ENCODE data around the gene ARMC2.
A peak's percentile ranks its signal among the peaks of the same experiment; 100 is the strongest.

The ARMC2 gene

DNA sequence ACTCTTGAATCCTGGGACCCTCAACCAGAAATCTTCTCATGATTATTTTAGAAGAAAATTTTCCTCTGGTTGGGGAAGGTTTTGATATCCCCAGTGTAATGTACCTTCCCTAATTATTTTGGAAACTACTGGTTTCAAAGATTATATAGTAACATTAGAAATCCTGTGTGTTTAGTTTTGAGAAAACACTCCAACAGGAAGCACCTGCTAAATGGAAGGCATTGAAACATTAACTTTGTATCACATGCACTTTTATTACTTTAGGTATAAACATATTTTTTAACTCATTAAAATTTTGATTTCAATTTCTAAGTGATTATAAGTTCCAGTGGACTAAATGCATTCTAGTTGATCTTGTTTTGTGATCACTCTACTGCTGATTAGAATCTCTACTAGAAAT lies 137.1 kb downstream of the ARMC2 start:
- no peak for DNase-seq
- peaks cover 17% of the 10 kb centered on the region for H3K36me3 Mint-ChIP-seq (ENCODE audit: low read depth)
- H3K27ac Mint-ChIP-seq: no peak overlapping the region
- no peak overlapping the region for H3K4me3 Mint-ChIP-seq
- no peaks in the 10 kb centered on the region for H3K27me3 Mint-ChIP-seq
- H3K4me1 Mint-ChIP-seq: no peaks in the 10 kb centered on the region
- no peak for ATAC-seq
- H3K9me3 Mint-ChIP-seq: peaks cover 20% of the 10 kb centered on the region

DNA sequence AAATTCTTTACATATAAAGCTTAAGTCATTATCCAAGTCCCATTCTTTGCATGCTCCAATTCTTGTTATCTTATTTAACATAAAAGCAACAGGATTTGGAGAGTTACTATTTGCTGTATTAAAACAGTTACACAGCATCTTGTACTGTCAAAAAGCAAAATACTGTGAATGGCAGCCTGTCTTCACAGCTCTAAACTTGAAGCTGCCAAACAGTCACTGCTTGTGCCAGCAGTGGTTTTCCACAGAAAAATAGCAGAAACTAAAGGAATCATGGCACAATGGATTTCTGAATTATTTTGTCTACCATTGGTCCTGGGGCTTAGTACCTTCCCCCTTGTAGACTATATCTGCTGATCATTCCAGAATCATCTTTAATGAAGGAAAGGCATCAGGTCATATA lies 138.9 kb downstream of the ARMC2 start:
- H3K27ac Mint-ChIP-seq: no peak overlapping the region
- no peak for ATAC-seq
- H3K36me3 Mint-ChIP-seq (ENCODE audit: low read depth): peaks cover 19% of the 10 kb centered on the region

DNA sequence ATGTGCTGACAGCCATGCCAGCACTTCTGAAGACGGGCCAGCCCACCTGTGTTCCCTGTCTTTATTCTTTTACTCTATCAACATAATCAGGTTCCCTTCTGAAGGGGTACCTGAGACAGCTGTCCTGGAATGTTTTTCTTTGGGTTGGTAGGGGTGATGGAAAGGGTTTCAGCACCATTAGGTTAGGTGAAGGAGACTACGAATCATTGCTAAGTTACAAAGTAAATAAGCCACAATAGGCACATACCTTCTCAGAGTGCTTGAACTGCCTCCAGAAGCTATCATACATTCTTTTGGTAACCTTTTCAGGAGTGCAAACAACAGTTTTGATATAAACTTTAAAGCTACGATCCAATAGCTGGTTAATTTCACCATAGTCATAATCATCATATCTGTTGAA lies 140.1 kb downstream of the ARMC2 start:
- no peak for DNase-seq
- peaks cover 21% of the 10 kb centered on the region for H3K36me3 Mint-ChIP-seq (ENCODE audit: low read depth)
- no peaks in the 10 kb centered on the region for H3K27me3 Mint-ChIP-seq
- H3K4me1 Mint-ChIP-seq: no peaks in the 10 kb centered on the region
- H3K27ac Mint-ChIP-seq: no peak overlapping the region
- ATAC-seq: no peak
- no peaks in the 10 kb centered on the region for H3K9me3 Mint-ChIP-seq
- no peak overlapping the region for H3K4me3 Mint-ChIP-seq

More for the DNA sequence above, 138.9 kb downstream of the ARMC2 start:
- no peaks in the 10 kb centered on the region for H3K4me1 Mint-ChIP-seq
- H3K27me3 Mint-ChIP-seq: no peaks in the 10 kb centered on the region
- no peak for DNase-seq
- H3K4me3 Mint-ChIP-seq: no peak overlapping the region
- peaks cover 7% of the 10 kb centered on the region for H3K9me3 Mint-ChIP-seq

DNA sequence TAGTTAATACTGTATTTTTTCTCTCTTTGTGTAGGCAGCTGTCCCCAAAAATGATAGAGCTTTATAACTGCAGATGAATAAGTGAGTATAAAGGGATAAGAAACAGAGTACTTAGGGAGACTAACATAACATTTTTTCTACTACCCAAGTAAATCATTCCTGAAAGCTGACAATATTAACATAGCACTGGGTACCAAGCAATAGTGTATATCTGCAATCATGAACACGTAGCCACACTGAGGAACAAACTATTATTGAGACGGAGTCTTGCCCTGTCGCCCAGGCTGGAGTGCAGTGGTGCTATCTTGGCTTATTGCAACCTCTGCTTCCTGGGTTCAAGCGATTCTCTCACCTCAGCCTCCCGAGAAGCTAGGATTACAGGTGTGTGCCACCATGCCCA lies 140.5 kb downstream of the ARMC2 start:
- no peak for ATAC-seq
- Mint-ChIP-seq H3K27me3 (no peaks in the 10 kb centered on the region), H3K4me3 (no peak overlapping the region), H3K4me1 (no peaks in the 10 kb centered on the region), H3K9me3 (no peaks in the 10 kb centered on the region), H3K36me3 (ENCODE audit: low read depth) (peaks cover 22% of the 10 kb centered on the region), H3K27ac (no peak overlapping the region)
- DNase-seq: no peak

DNA sequence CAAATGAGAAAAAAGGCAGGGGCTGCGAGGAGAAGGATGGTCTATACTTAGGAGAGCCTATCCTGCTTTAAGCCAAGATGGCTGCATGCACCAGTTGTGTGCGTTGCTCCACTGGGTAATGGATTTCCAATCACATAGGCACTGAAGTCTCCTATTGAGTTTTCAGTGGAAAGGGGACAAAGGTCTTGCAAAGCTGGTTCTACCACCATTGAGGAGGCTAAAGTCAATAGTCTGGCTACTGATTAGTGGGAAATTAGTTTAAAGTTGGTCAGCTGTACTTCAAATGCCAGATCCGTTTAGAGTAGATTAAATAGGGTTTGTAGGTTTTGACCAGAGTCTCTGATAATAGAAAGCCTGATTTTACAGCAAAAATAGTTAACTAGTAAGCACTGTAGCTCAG lies 141.5 kb downstream of the ARMC2 start:
- DNase-seq: no peak
- peaks cover 22% of the 10 kb centered on the region for H3K36me3 Mint-ChIP-seq (ENCODE audit: low read depth)
- H3K27ac Mint-ChIP-seq: no peak overlapping the region
- no peaks in the 10 kb centered on the region for H3K9me3 Mint-ChIP-seq
- no peaks in the 10 kb centered on the region for H3K4me1 Mint-ChIP-seq
- no peaks in the 10 kb centered on the region for H3K27me3 Mint-ChIP-seq
- no peak for ATAC-seq
- H3K4me3 Mint-ChIP-seq: no peak overlapping the region

DNA sequence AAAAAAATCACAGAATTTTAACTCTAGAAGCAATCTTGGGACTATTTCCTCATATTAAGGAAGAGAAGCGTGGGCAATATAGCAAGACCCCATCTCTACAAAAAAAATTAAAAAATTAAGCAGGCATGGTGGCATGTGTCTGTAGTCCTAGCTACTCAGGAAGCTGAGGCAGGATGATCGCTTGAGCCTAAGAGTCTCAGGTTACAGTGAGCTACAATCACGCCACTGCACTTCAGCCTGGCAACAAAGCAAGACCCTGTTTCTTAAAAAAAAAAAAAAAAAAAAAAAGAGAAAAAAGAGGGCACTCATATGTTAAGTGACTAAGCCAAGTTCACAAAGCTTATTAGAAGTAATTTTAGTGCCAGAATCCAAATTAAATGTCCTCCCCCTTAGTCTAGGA lies 145.7 kb downstream of the ARMC2 start:
- peaks cover 24% of the 10 kb centered on the region for H3K36me3 Mint-ChIP-seq (ENCODE audit: low read depth)
- H3K4me1 Mint-ChIP-seq: no peaks in the 10 kb centered on the region
- no peaks in the 10 kb centered on the region for H3K27me3 Mint-ChIP-seq
- H3K27ac Mint-ChIP-seq: no peak overlapping the region
- DNase-seq (no peak), ATAC-seq (no peak)
- no peak overlapping the region for H3K4me3 Mint-ChIP-seq
- no peaks in the 10 kb centered on the region for H3K9me3 Mint-ChIP-seq

DNA sequence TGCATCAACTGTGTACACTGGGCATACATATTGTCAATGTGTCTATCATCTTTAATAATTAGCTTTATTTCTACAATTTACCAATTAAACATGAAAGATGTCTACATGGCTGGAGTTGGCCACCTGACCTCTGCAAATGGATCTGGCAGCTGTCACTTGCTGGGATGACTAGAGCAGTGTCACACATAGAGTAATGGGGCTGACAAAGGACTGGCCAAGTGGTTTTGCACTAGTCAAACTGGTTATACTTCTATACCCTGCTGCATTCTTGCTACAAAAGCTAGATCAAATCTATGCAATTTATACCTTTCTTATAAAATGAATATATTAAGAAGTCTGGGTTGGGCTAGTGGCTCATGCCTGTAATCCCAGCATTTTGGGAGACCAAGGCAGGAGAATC lies 147.1 kb downstream of the ARMC2 start:
- Mint-ChIP-seq H3K27ac (no peak overlapping the region), H3K27me3 (no peaks in the 10 kb centered on the region), H3K4me1 (no peaks in the 10 kb centered on the region), H3K9me3 (no peaks in the 10 kb centered on the region), H3K4me3 (no peak overlapping the region), H3K36me3 (ENCODE audit: low read depth) (peaks cover 20% of the 10 kb centered on the region)
- DNase-seq: no peak
- no peak for ATAC-seq

DNA sequence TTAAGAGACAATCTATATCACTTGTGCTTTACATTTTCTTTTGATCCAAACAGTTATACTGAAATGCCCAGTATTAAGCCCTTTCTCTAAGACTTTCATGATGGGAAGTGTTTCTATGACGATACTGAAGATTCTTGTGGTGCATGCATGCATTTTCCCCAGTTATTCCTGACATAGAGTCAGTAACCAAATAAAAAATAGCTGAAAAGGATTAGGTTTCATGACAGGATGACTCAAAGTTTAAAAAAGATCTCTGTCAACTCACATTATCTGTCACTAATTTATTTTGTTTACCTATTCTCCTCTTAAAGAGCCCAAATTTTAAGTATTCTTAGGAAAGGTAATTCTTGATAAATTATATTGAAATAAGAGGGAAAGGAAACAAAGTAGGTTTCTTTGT lies 148.0 kb downstream of the ARMC2 start:
- H3K4me1 Mint-ChIP-seq: no peaks in the 10 kb centered on the region
- no peaks in the 10 kb centered on the region for H3K9me3 Mint-ChIP-seq
- H3K27me3 Mint-ChIP-seq: no peaks in the 10 kb centered on the region
- no peak overlapping the region for H3K4me3 Mint-ChIP-seq
- DNase-seq: no peak
- no peak overlapping the region for H3K27ac Mint-ChIP-seq
- H3K36me3 Mint-ChIP-seq (ENCODE audit: low read depth): peaks cover 17% of the 10 kb centered on the region
- ATAC-seq: no peak

DNA sequence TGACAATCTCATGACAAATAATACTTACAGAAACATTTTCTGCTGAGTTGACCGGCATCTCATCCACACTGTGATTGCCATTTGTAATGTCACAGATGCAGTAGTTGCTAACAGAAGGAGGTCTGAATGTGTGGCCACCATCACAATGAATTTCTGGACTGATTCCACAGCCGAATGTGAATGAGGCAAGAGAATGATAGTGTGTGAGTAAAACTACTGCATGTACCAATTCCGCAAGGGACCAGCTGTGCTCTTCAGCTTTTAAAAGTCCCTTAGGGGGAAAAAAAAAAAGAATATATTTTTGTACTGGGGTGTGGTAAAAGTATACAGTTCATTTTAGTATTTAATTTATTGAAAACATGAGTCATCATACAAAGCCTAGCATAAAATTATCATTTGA lies 150.3 kb downstream of the ARMC2 start:
- Mint-ChIP-seq H3K36me3 (ENCODE audit: low read depth) (peaks cover 5% of the 10 kb centered on the region), H3K27me3 (no peaks in the 10 kb centered on the region), H3K27ac (no peak overlapping the region), H3K9me3 (no peaks in the 10 kb centered on the region), H3K4me1 (peaks cover 8% of the 10 kb centered on the region), H3K4me3 (no peak overlapping the region)
- ATAC-seq: no peak
- DNase-seq: no peak

DNA sequence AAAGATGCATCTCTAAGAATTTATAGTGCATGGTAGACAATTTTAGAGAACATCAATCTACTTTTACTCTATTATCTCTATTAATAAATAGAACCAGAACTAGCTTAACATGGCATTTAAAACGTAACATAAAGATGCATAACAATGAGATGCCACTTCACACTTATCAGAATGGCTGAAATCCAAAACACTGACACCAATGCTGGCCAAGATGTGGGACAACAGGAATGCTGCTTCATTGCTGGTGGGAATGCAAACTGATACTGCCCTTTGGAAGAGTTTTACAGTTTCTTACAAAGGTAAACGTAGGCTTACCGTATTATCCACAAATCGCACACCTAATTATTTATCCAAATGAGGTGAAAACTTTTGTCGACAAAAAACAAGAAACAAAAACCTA lies 151.2 kb downstream of the ARMC2 start:
- peaks cover 13% of the 10 kb centered on the region for H3K4me1 Mint-ChIP-seq
- H3K36me3 Mint-ChIP-seq (ENCODE audit: low read depth): peaks cover 4% of the 10 kb centered on the region
- ATAC-seq: no peak
- H3K4me3 Mint-ChIP-seq: no peak overlapping the region
- no peak overlapping the region for H3K27ac Mint-ChIP-seq
- no peaks in the 10 kb centered on the region for H3K27me3 Mint-ChIP-seq
- no peak for DNase-seq
- H3K9me3 Mint-ChIP-seq: no peaks in the 10 kb centered on the region

DNA sequence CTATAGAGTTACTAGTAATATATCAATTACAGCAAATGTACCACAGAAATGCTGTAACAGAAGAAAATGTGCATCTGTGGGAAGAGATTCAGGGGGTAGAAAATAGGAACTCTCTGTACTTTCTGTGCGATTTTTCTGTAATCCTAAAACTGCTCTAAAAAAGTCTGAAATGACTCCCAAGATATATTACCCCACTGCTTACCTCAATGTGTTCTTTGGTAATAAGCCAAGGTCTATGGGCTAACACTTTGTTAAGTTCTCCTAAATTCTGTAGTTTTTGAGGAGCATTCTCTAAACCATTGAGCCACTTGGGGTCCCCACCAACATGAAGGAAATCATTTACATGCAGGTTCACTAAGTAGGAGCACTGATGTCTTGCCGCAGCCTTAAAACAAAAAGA lies 152.1 kb downstream of the ARMC2 start:
- ATAC-seq (no peak), DNase-seq (no peak)
- Mint-ChIP-seq H3K9me3 (no peaks in the 10 kb centered on the region), H3K27ac (no peak overlapping the region), H3K4me3 (no peak overlapping the region), H3K4me1 (peaks cover 22% of the 10 kb centered on the region), H3K36me3 (ENCODE audit: low read depth) (peaks cover 4% of the 10 kb centered on the region), H3K27me3 (no peaks in the 10 kb centered on the region)

DNA sequence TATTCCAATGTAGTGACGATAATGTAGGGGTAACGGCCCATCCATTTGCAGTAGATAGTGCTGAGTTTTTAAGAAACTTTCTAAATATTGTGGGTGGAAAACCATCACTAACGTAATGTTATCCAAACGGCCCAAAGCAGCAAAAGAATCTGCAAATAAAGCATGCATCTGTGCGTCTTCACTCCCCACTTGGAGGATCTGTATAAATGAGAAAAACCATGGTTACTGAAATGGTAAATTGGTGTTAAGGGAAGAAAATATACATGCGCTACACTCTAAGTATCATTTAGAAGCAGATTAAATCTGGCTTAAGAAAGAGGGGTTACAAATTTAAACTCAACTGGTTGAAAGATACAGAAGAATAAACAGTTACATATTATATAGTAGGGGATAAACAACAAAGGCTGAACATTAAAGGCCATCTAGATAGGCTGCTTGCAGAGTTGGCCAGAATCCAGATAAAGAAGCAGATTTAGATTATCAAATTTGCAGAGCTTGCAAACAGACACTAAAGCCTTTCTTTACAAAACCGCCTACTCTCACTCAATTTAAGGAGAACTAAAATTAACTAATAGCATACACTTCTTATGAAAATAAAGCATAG lies 153.2 kb downstream of the ARMC2 start:
- Mint-ChIP-seq H3K36me3 (ENCODE audit: low read depth) (peaks cover 4% of the 10 kb centered on the region), H3K27me3 (no peaks in the 10 kb centered on the region), H3K4me1 (peaks cover 27% of the 10 kb centered on the region), H3K27ac (no peak overlapping the region), H3K4me3 (no peak overlapping the region), H3K9me3 (no peaks in the 10 kb centered on the region)
- DNase-seq (no peak), ATAC-seq (no peak)

DNA sequence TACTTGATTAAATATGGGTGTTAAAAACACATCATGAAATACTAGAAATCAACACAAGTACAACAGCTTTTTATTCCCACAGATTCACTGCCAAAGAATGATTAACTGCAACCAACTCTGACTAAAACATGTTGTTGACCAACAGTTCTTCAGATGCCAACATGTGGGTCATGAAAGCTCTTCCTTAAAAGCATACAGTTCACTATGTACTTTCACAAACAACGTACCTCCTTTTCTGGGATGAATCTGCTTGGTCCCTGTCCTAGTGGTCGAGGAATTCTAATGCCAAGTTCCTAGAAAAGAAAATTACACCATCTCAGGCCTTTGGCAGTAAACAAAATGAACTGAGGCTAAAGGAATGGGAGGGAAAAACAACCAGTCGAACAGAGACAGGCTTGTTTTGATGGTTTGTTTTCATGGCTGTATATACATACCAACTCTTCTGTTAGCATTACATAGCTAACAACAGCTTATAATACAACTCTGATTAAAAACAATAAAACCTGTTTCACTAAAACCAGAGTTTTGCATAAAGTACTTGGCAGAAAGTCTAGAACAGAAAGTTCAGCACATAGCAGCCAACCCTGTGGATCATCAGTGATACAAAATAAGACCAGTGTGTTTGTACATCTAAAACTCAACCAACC lies 154.0 kb downstream of the ARMC2 start:
- DNase-seq (no peak), ATAC-seq (no peak)
- H3K4me1 Mint-ChIP-seq: peaks cover 35% of the 10 kb centered on the region
- no peaks in the 10 kb centered on the region for H3K9me3 Mint-ChIP-seq
- no peaks in the 10 kb centered on the region for H3K27me3 Mint-ChIP-seq
- H3K27ac Mint-ChIP-seq: no peak overlapping the region
- H3K36me3 Mint-ChIP-seq (ENCODE audit: low read depth): peaks cover 4% of the 10 kb centered on the region
- no peak overlapping the region for H3K4me3 Mint-ChIP-seq

DNA sequence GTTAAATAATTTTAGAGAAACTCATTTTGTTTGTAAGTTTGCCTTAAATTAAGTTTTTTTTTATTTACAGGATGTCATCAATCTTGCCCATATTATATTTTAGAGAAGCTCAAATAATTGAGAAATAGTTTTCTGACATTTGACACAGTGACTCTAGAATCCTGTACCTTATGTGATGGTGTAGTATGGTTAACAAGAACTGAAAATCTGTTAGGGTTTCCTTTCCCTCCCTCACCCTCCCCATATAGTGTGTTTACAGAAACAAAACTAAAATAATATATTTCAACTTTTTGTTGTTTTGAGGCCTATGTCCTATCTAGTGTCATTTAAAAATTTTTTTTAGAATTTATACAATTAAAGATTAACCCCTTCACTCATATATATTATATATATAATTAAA lies 154.7 kb downstream of the ARMC2 start:
- no peaks in the 10 kb centered on the region for H3K9me3 Mint-ChIP-seq
- H3K4me1 Mint-ChIP-seq: peaks cover 41% of the 10 kb centered on the region
- no peak overlapping the region for H3K4me3 Mint-ChIP-seq
- ATAC-seq (no peak), DNase-seq (no peak)
- no peak overlapping the region for H3K27ac Mint-ChIP-seq
- H3K36me3 Mint-ChIP-seq (ENCODE audit: low read depth): peaks cover 4% of the 10 kb centered on the region
- H3K27me3 Mint-ChIP-seq: no peaks in the 10 kb centered on the region

DNA sequence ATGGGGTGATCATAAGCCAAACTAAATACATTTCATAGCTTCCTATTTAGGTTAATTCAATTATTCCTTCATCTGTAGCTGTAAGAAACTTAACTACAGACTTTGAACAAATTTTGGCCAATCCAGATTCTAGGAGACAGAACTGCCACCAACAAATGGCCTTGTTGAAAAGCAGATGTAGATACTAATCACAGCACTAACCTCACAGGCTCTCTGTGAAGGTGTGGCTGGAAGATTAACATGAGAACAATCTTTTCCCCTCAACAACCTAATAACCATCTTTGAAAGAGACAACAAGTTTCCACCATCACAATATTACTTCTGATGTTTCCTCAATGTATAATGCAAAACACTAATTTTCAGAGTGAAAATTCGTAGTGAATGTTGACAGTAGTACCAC lies 158.6 kb downstream of the ARMC2 start:
- Mint-ChIP-seq H3K27ac (no peak overlapping the region), H3K4me1 (peaks cover 59% of the 10 kb centered on the region), H3K36me3 (ENCODE audit: low read depth) (no peaks in the 10 kb centered on the region), H3K27me3 (no peaks in the 10 kb centered on the region), H3K9me3 (no peaks in the 10 kb centered on the region), H3K4me3 (peak overlapping the region; percentile 83)
- no peak for ATAC-seq
- DNase-seq: no peak

DNA sequence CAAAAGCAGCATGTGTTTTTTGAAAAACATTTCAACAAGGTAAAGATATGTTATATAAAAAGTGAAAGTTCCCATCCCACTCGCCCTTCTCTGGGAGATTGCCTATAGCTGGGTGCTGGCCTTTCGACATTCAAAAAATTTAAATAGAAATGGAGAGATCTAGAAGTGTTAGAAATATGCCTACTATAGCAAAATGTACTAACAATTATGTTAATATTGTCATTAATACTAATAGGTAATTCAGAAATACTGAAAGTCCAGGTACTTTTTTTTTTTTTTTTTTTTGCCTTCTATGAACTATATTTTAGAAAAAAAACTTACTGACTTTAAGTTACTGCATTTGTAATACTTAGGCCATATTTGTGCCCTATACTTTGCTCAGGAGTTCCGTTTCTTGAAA lies 159.3 kb downstream of the ARMC2 start:
- ATAC-seq (no peak), DNase-seq (no peak)
- peaks cover 59% of the 10 kb centered on the region for H3K4me1 Mint-ChIP-seq
- peak overlapping the region; percentile 60 for H3K27ac Mint-ChIP-seq
- H3K27me3 Mint-ChIP-seq: no peaks in the 10 kb centered on the region
- H3K9me3 Mint-ChIP-seq: no peaks in the 10 kb centered on the region
- no peaks in the 10 kb centered on the region for H3K36me3 Mint-ChIP-seq (ENCODE audit: low read depth)
- H3K4me3 Mint-ChIP-seq: peak overlapping the region; percentile 83

All from activated naive CD8-positive, alpha-beta T cell treated with anti-CD3 and anti-CD28 coated beads, Interleukin-2, amount 50 U/mL, for 24 hours (primary cell).